ENCODE data around the gene DHRS11.

DNA sequence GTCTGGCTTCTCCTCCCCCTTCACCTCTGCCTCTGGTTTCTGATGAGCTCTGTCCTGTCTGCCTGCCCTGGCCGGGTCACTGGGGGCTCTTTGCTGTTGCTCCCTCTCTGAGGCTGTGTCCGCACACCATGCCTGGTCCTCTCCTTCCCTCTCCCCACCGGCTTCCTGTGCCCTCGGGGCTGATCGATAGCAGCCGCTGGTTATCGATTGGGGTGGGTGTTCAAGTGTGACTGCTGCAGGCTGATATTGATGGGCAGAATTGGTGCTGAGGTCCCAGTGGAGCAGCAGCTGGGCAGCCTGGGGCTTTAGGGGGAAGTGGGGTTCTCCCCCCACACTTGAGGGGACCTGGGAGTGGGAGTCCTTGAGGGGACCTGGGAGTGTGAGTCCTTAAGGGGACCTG lies 26.1 kb downstream of the DHRS11 start:
- TF ChIP-seq, protein P1, sequence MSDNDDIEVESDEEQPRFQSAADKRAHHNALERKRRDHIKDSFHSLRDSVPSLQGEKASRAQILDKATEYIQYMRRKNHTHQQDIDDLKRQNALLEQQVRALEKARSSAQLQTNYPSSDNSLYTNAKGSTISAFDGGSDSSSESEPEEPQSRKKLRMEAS (IDR thresholded peaks at IDR 0.05; ENCODE audit: low read depth), result no peak
- TF ChIP-seq POLR2AphosphoS5 (IDR thresholded peaks at IDR 0.05; ENCODE audit: low read depth, low read length) (no peak), MXI1 (IDR thresholded peaks at IDR 0.05; ENCODE audit: low read depth, low read length) (no peak), RFX5 (IDR thresholded peaks at IDR 0.05; ENCODE audit: low read length) (no peak), EZH2phosphoT487 (IDR thresholded peaks at IDR 0.05; ENCODE audit: borderline replicate concordance, low read depth) (no peak), RAD21 (IDR thresholded peaks at IDR 0.05; ENCODE audit: low read length) (no peak), EP300 (IDR thresholded peaks at IDR 0.05; ENCODE audit: borderline replicate concordance in 1 of 2, low read depth in 1 of 2, low read length in 1 of 2) (no peak), RCOR1 (IDR thresholded peaks at IDR 0.05; ENCODE audit: low read length) (no peak), TAF1 (IDR thresholded peaks at IDR 0.05; ENCODE audit: borderline replicate concordance, low read depth, low read length) (no peak)
- TF ChIP-seq, protein P2, sequence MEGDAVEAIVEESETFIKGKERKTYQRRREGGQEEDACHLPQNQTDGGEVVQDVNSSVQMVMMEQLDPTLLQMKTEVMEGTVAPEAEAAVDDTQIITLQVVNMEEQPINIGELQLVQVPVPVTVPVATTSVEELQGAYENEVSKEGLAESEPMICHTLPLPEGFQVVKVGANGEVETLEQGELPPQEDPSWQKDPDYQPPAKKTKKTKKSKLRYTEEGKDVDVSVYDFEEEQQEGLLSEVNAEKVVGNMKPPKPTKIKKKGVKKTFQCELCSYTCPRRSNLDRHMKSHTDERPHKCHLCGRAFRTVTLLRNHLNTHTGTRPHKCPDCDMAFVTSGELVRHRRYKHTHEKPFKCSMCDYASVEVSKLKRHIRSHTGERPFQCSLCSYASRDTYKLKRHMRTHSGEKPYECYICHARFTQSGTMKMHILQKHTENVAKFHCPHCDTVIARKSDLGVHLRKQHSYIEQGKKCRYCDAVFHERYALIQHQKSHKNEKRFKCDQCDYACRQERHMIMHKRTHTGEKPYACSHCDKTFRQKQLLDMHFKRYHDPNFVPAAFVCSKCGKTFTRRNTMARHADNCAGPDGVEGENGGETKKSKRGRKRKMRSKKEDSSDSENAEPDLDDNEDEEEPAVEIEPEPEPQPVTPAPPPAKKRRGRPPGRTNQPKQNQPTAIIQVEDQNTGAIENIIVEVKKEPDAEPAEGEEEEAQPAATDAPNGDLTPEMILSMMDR (IDR thresholded peaks at IDR 0.05), result no peak
